AG04450 (cell line): Measurements from ENCODE around the gene SLC39A9. TPM values are rescaled to one million over a fixed set of nuclear protein-coding genes. Genes with fewer than 3 reads are reported as not detected.
"Not testable (repeated sequence)": the region's sequence is repeated elsewhere in the genome, so short reads cannot be mapped to it uniquely, and the experiment has no call there.

Experiments used
- CTCF ChIA-PET: fragments of 300-600, 350-600 bp; formaldehyde crosslinking; extraction: SDS; loops from one replicate; lab custom pipeline; 2022; ENCODE audit warnings: antibody characterized with exemption, inconsistent platforms; lab: Charles Lee
- POLR2A ChIA-PET: fragments of 350-600 bp; formaldehyde crosslinking; extraction: SDS; loops from one replicate; lab custom pipeline; 2021; ENCODE audit warnings: antibody characterized with exemption, inconsistent platforms; lab: Yijun Ruan, JAX
- DNase-seq: peaks from one replicate; pipeline ENCODE4 v3.0.0-alpha.2; 2011; ENCODE audit warnings: low read depth, low spot score
- H3K27ac ChIP-seq: one replicate; pipeline ENCODE4 v1.5.1; 2012; ENCODE audit warnings: low read depth, low read length, control low read depth
- H3K27me3 ChIP-seq: one replicate; pipeline ENCODE4 v1.6.0; 2012; ENCODE audit warnings: low read length; ENCODE audit not compliant: control insufficient read depth, insufficient read depth
- H3K4me3 ChIP-seq: 2 replicates; pipeline ENCODE4 v1.5.1; 2011; ENCODE audit warnings: mild to moderate bottlenecking, low read depth, low read length, control low read depth
- H3K9me3 ChIP-seq: 2 replicates; pipeline ENCODE4 v1.5.1; 2012; ENCODE audit warnings: low read length; ENCODE audit not compliant: control insufficient read depth, insufficient read depth
- polyA plus RNA-seq: library from polyadenylated mRNA; depleted of rRNA; stranded (reverse); fragments of >200 nt; gene quantifications from 2 replicates; pipeline ENCODE4 v1.2.3, GENCODE V29; 2011
- TF ChIP-seq, protein P1 (sequence below): IDR thresholded peaks from 2 replicates; pipeline ENCODE4 v1.5.1; 2011; ENCODE audit warnings: low read depth, low read length, control low read depth, inconsistent platforms

SLC39A9 gene
- polyA plus RNA-seq, 1 experiment: 82.2 TPM

DNA sequence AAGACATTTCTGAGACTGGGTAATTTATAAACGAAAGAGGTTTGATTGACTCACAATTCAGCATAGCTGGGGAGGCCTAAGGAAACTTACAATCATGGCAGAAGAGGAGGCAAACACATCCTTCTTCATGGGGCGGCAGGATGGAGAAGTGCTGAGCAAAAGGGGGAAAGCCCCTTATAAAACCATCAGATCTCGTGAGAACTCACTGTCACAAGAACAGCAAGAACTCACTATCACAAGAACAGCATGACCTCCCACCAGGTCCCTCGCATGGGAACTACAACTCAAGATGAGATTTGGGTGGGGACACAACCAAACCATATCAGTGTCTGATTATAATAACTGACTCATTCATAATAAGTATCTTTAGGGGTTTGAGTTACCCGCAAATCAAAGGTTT lies 6.4 kb downstream of the SLC39A9 start:
- no peak for DNase-seq

DNA sequence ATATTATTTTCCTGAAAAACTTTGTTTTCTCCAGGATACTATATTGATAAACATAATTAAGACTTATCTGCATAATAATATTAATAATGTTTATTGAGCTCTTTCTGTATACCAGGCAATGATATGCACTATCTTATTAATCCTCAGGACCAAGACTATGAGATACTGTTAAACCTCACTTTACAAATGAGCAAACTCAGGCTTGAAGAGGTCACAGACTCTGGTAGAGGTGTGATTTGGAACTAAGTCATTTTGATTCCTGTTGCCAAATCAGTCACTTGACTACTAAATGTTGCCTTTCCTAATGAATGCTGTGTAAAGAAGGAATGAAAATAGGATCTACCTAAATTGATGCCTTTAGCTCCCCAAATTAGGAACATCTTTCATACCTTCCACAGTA lies 7.3 kb downstream of the SLC39A9 start:
- Histone ChIP-seq H3K27me3 (no peaks in the 10 kb centered on the region), H3K4me3 (no peak overlapping the region), H3K9me3 (no peaks in the 10 kb centered on the region), H3K27ac (no peak overlapping the region)
- CTCF ChIA-PET: interaction anchor here (1.4 kb wide), 1 partner anchor 55 kb away, joined by 3 read pairs; no protein-coding TSS in a partner anchor
- DNase-seq: no peak
- POLR2A ChIA-PET: interaction anchor here (0.6 kb wide), 1 partner anchor 102 kb away, joined by 3 read pairs; no protein-coding TSS in a partner anchor
- TF ChIP-seq, protein P1, sequence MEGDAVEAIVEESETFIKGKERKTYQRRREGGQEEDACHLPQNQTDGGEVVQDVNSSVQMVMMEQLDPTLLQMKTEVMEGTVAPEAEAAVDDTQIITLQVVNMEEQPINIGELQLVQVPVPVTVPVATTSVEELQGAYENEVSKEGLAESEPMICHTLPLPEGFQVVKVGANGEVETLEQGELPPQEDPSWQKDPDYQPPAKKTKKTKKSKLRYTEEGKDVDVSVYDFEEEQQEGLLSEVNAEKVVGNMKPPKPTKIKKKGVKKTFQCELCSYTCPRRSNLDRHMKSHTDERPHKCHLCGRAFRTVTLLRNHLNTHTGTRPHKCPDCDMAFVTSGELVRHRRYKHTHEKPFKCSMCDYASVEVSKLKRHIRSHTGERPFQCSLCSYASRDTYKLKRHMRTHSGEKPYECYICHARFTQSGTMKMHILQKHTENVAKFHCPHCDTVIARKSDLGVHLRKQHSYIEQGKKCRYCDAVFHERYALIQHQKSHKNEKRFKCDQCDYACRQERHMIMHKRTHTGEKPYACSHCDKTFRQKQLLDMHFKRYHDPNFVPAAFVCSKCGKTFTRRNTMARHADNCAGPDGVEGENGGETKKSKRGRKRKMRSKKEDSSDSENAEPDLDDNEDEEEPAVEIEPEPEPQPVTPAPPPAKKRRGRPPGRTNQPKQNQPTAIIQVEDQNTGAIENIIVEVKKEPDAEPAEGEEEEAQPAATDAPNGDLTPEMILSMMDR: no peak

More for the DNA sequence above, 6.4 kb downstream of the SLC39A9 start:
- ChIA-PET CTCF (interaction anchor here (0.8 kb wide), 1 partner anchor 275 kb away, joined by 3 read pairs; no protein-coding TSS in a partner anchor), POLR2A (no interaction called here)
- TF ChIP-seq, protein P1: no peak
- Histone ChIP-seq H3K4me3 (no peak overlapping the region), H3K9me3 (peaks cover under 1% of the 10 kb centered on the region; the same call in 1 of the 2 replicates), H3K27ac (no peak overlapping the region), H3K27me3 (no peaks in the 10 kb centered on the region)

DNA sequence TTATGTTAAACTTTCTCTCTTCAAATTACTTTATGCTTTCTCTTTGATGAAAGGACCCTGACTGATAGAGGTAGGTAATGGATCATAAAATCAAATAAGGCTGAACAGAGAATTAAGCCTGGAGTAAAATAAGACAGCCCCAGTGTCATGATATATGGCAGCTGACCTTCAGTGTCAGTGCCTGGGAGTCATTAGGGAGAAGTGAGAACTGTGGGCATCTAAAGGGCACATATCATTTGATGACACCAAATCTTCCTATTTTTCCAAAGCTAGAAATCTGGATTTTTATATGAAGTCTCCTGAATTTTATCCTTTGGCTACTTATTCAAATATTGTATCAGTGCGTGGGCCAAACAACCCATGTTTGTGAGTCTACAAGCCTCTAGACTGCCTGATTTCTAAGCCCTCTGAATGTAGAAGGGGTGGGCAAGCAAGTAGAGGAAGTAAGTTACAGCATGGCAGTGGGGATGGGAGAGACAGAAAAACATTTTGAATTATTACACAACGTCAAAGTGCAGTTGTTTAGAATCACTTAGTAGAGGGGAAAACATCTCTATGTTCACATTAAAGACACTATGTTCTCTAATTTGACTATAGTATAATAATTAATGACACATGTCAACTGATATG lies 10.0 kb downstream of the SLC39A9 start:
- no peak for DNase-seq
- H3K4me3 ChIP-seq: no peak overlapping the region
- no peaks in the 10 kb centered on the region for H3K9me3 ChIP-seq
- no peaks in the 10 kb centered on the region for H3K27me3 ChIP-seq
- TF ChIP-seq, protein P1: no peak
- ChIA-PET POLR2A (no interaction called here), CTCF (no interaction called here)
- no peak overlapping the region for H3K27ac ChIP-seq

DNA sequence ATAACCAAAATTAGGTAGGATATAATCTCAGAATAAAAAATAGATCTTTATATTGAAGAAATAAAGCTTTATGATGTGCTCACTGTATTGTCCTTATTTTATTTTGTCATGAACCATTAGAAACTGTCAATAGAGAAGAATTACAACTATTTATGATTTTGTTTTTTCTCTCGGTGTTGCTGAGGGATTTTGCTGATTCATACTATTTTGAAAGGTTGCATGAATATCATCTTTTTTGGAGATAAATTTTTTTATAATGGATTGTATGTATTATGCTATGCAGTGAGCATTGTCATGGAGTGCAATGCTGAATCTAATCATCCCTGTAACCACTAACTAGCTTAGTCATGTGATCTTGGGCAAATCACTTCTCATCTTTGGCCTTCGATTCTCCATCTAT lies 15.0 kb downstream of the SLC39A9 start:
- TF ChIP-seq, protein P1: no peak
- Histone ChIP-seq H3K9me3 (no peaks in the 10 kb centered on the region), H3K4me3 (no peak overlapping the region), H3K27me3 (no peaks in the 10 kb centered on the region), H3K27ac (no peak overlapping the region)
- ChIA-PET POLR2A (no interaction called here), CTCF (no interaction called here)
- no peak for DNase-seq

DNA sequence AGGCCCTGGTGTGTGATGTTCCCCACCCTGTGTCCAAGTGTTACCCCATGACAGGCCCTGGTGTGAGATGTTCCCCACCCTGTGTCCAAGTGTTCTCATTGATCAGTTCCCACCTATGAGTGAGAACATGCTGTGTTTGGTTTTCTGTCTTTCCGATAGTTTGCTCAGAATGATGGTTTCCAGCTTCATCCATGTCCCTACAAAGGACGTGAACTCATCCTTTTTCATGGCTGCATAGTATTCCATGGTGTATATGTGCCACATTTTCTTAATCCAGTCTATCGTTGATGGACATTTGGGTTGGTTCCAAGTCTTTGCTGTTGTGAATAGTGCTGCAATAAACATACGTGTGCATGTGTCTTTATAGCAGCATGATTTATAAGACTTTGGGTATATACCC lies 17.6 kb downstream of the SLC39A9 start:
- H3K27ac ChIP-seq, POLR2A ChIA-PET, H3K4me3 ChIP-seq, H3K9me3 ChIP-seq, DNase-seq, H3K27me3 ChIP-seq: not testable (repeated sequence)
- CTCF ChIA-PET: interaction anchor here (0.5 kb wide), 1 partner anchor 32 kb away, joined by 4 read pairs; no protein-coding TSS in a partner anchor
